D721Med (cell line): Measurements from ENCODE around the gene PANX2.

Experiments
- DNase-seq: peaks from one replicate; pipeline ENCODE4 v3.0.0; 2011; ENCODE audit warnings: low spot score; ENCODE audit not compliant: insufficient read length
- FAIRE-seq: peaks from 2 replicates; lab custom pipeline; 2011; peaks lifted over from hg19 to GRCh38; lab: Jason Lieb, UNC
- TF ChIP-seq, protein P1 (sequence below): IDR thresholded peaks from 2 replicates; pipeline ENCODE4 v1.5.1; 2012; ENCODE audit warnings: mild to moderate bottlenecking, control low read depth; ENCODE audit not compliant: insufficient read depth; ENCODE audit errors: missing control alignments

PANX2 gene

DNA sequence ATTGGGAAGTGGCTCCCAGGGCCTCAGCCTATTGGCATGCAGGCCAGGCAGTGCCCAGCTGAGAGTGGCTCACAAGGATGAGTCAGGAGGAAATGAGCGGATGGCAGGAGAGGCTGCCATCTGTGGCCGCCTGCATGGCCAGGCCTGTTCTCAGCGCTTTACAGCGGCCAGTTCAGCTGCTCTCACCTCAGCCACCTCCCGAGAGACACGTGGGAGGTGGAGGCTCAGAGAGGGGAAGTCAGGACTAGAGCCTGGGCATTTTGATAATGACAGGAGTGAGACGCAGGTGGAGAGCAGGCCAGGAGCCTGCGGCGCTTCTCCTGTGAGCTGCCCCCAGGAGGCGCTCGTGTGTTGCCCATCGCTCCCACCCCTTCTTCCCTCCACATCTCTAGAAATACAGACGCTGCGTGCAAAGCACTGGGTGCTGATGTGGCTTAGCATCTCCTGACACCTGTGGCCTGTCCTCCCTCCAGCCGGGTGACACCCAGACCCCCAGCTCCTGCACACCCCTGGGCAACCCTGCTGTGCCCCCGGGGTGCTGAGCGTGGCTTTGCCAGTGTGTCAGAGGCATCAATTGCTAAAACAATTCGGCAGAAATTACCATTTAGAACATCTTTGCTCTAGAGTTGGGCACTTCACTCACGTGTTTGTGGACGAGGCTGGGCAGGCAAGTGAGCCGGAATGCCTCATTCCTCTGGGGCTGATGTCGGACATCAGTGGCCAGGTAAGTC lies 21.4 kb upstream of the PANX2 start:
- TF ChIP-seq, protein P1, sequence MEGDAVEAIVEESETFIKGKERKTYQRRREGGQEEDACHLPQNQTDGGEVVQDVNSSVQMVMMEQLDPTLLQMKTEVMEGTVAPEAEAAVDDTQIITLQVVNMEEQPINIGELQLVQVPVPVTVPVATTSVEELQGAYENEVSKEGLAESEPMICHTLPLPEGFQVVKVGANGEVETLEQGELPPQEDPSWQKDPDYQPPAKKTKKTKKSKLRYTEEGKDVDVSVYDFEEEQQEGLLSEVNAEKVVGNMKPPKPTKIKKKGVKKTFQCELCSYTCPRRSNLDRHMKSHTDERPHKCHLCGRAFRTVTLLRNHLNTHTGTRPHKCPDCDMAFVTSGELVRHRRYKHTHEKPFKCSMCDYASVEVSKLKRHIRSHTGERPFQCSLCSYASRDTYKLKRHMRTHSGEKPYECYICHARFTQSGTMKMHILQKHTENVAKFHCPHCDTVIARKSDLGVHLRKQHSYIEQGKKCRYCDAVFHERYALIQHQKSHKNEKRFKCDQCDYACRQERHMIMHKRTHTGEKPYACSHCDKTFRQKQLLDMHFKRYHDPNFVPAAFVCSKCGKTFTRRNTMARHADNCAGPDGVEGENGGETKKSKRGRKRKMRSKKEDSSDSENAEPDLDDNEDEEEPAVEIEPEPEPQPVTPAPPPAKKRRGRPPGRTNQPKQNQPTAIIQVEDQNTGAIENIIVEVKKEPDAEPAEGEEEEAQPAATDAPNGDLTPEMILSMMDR: peak; percentile 86
- no peak for FAIRE-seq
- DNase-seq: peak; percentile 76

DNA sequence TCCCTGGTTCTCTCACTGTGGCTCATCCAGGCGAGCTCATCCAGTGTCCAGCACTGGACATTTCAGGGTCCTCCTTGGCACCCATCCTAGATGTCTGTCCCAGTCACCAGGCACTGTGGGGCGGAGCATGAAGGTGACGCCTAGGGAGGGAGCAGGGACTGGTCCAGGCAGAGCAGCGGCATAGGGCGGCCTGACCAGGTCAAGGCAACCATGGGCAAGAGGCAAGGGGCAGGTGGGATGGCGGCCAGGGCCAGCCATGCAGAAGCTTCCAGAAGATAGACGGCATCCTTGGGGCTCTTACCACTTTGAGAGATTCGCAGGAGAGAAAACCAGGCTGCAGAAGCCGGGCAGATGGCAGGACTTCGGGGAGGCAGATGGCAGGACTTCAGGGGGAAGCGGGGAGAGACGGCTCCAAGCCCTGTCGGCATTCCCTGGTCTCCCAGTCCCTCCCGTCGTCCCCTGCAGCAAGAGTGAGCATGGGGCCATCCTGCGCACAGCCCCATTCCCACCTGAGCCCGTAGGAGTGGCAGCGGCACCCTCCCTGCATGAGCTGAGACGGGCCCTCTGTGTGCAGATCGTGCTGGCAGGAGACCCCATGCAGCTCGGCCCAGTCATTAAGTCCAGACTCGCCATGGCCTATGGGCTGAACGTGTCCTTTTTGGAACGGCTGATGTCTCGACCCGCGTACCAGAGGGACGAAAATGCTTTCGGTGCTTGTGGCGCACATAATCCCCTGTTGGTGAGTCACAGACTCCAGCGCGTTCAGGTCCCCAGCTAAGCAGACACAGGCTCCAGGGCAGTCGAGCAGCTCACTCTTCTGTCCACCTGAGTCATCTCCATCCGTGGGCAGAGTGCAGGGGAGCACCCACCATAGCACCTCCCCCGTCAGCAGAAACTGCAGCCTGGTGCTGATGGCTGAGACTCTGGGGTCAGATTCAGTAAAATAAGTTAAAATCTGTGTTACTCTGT lies 20.1 kb upstream of the PANX2 start:
- TF ChIP-seq, protein P1: no peak
- FAIRE-seq (no peak), DNase-seq (no peak)

DNA sequence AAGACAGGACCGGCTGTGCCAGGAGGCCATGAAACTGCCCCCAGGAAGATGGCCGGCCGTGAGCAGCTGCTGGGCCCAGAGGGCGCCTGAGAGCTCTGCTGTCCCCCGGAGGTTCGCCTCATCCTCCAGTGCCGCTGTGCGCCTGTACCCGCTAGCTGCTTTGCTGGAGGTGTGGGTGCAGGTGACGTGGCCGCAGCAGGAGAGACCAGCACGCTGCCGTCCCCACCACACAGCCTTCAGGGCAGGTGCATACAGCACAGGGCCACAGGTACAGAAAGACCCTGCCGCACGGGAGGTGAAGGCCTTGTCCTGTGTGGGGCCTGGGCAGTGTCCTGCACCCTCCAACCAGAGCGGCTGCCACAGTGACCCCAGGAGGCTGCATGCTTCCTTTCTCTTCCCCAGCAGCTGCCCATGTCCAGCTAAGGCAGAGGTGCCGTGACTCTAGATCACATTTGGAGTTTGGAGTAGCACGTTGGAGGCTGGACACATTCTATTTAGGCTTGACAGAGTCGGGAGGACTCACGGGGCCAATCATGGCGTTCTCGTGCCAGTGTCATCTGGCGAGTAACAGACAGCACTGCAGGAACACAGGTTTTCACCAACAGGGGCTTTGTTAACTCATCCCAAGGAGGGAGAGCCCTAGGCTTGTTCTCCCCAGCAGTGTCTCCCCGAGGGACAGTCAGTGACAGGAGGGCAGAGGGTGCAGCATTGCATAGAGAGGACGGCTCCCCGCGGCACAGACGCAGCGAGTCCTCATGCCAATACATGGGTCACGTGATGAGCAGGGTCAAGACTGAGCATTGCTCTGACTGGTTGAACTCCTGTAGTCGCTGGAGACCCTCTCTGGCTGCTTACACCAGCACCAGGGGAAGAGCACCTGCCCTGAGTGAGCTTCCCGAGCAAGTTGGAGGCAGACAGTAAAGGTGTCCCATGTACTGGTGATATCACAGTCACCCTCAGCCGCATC lies 18.7 kb upstream of the PANX2 start:
- FAIRE-seq (no peak), DNase-seq (no peak)
- TF ChIP-seq, protein P1: no peak

DNA sequence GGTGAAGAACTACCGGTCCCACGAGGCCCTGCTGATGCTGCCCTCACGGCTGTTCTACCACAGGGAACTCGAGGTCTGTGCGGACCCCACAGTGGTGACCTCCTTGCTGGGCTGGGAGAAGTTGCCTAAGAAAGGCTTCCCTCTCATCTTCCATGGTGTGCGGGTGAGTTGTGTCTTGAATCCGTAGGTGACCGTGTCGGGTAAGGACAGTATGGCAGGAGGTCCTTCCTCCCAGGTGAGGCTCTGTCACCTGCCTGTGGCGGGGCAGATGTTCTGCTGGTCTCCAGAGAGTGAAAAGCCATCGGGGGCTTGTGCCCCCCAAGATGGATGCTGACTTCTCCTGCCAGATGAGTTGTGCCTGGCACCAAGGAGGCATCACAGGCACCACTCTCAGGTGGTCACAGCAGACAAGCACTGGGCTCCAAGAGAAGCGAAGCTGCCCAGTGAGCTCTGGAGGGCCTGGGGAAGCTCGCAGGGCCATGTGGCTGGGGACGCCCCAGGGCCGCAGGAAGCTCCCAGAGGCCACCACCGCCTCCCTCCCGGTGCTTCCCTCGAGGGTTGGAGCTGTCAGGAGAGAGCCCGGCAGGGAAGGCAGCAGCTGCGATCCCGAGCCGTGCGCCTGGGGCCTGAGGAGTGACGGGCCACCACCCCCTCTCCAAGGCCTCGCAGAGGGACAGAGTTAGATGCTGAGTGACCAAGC lies 17.3 kb upstream of the PANX2 start:
- FAIRE-seq: no peak
- TF ChIP-seq, protein P1: no peak
- DNase-seq: no peak

DNA sequence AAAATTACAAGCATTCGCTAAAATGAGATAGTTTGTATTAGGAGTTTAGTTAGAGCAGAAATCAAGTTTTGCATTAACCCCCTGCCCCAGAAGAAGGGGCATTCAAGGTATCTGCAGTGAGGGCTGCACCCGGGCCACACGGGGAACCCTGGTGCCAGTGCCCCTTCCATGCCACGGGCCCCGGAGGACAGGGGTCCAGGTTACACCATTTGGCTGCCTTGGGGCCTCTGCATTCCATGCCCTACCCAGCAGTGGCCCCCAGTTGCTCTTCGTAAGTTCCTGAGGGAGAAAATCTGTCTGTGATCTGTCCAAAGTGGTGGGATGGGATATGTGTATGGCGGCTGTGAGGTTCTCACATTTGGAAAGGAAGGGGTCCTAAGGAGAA lies 16.8 kb upstream of the PANX2 start:
- FAIRE-seq (no peak), DNase-seq (no peak)

More for the DNA sequence above, 16.8 kb upstream of the PANX2 start:
- TF ChIP-seq, protein P1: no peak
